ENCODE data around the gene PRORP.

GRCh38 chr14:35124127-35124526 lies 1.8 kb downstream of the PRORP start:
- TF ChIP-seq CTCF (IDR thresholded peaks at IDR 0.05; ENCODE audit: extremely low read depth in 1 of 2, insufficient read depth in 1 of 2, low read depth in 1 of 2, low read length in 2 of 2): no peak
- no peak for TF ChIP-seq POLR2A (IDR thresholded peaks at IDR 0.05; ENCODE audit: low read depth, low read length)
- TF ChIP-seq POLR2AphosphoS5 (IDR thresholded peaks at IDR 0.05; ENCODE audit: insufficient read depth, low read depth, low read length): no peak
- no peak for TF ChIP-seq FOS (IDR thresholded peaks at IDR 0.05; ENCODE audit: borderline replicate concordance, insufficient read depth, low read length)
